K562 (cell line): ENCODE results near the gene CSTPP1. TPM values are rescaled to one million over a fixed set of nuclear protein-coding genes. Genes with fewer than 3 reads are reported as not detected.

Experiments
- ATAC-seq: fragments of 200-7000 bp; cut with Tn5 transposase; 3 replicates; pipeline ENCODE4 v1.9.1; 2020; ENCODE audit warnings: moderate library complexity
- BruUV-seq: library from RNA; stranded (reverse); fragments of 400-500 nt; replicated peaks from 2 replicates; lab custom pipeline; 2021; lab: Mats Ljungman, UMichigan
- CTCF ChIA-PET: fragments of 300-600 bp; formaldehyde crosslinking; extraction: SDS; loops from one replicate; lab custom pipeline; 2021; ENCODE audit warnings: low intra/inter-chr PET ratio; lab: Yijun Ruan, JAX
- POLR2A ChIA-PET: fragments of 300-600, 350-650 bp; sonication (Branson Sonifier 250); formaldehyde crosslinking; extraction: SDS; loops from one replicate; lab custom pipeline; 2021; ENCODE audit warnings: antibody characterized with exemption, inconsistent platforms; lab: Yijun Ruan, JAX
- DNase-seq, 4 experiments: peaks; one replicate each; pipeline versions ENCODE4 v3.0.0 to v3.0.0-alpha.2; 2011 to 2018; ENCODE audit warnings: low spot score in 3 of 4, mixed read lengths in 3 of 4; ENCODE audit errors: extremely low read depth in 1 of 4
- FAIRE-seq: peaks from 2 replicates; lab custom pipeline; 2011; peaks lifted over from hg19 to GRCh38; lab: Jason Lieb, UNC
- H2AFZ ChIP-seq: 2 replicates; pipeline ENCODE4 v1.6.0; 2011; ENCODE audit warnings: low read depth, low read length, control low read depth, inconsistent platforms
- H3K27ac ChIP-seq: fragments of 200-600 bp; 3 replicates; pipeline ENCODE4 v1.8.0; 2011; ENCODE audit warnings: low read depth, mild to moderate bottlenecking, control low read depth, inconsistent platforms, low read length, moderate library complexity, mixed read lengths; ENCODE audit errors: extremely low read depth
- H3K27me3 ChIP-seq, 2 experiments: fragments of 300-600 bp in 1 of 2; 2 replicates in 1 of 2; 3 replicates in 1 of 2; pipeline versions ENCODE4 v1.6.0 to v1.8.0; 2011; ENCODE audit warnings: inconsistent platforms in 2 of 2, low read length in 2 of 2, mild to moderate bottlenecking in 1 of 2, mixed read lengths in 1 of 2, moderate library complexity in 1 of 2; ENCODE audit not compliant: control insufficient read depth in 2 of 2, insufficient read depth in 2 of 2
- H3K36me3 ChIP-seq: fragments of 300-600 bp; 3 replicates; pipeline ENCODE4 v1.8.0; 2011; ENCODE audit warnings: mild to moderate bottlenecking, low read length, inconsistent platforms; ENCODE audit not compliant: control insufficient read depth, insufficient read depth
- H3K4me1 ChIP-seq, 2 experiments: fragments of 200-600 bp in 1 of 2; replicated peaks in 1 of 2; 2 replicates in 1 of 2; 3 replicates in 1 of 2; pipeline versions ENCODE4 v1.5.1 to v1.8.0; 2011; ENCODE audit warnings: inconsistent platforms in 2 of 2, low read length in 2 of 2, mild to moderate bottlenecking in 1 of 2, mixed read lengths in 1 of 2, moderate library complexity in 1 of 2; ENCODE audit not compliant: control insufficient read depth in 2 of 2, insufficient read depth in 2 of 2
- H3K4me2 ChIP-seq: 2 replicates; pipeline ENCODE4 v1.6.1; 2011; ENCODE audit warnings: low read length, control low read depth, inconsistent platforms, mixed read lengths; ENCODE audit not compliant: insufficient read depth
- H3K4me3 ChIP-seq: fragments of 200-600 bp; sonication (generic), shearing (Covaris generic); 2 replicates; pipeline ENCODE4 v1.5.1; 2016; ENCODE audit warnings: control low read depth, inconsistent platforms
- H3K79me2 ChIP-seq: fragments of 200-600 bp; 3 replicates; pipeline ENCODE4 v1.8.0; 2011; ENCODE audit warnings: low read length, inconsistent platforms; ENCODE audit not compliant: control insufficient read depth, insufficient read depth
- H3K9ac ChIP-seq, 2 experiments: 2 replicates each; pipeline versions ENCODE4 v1.6.0 to v1.6.1; 2011; ENCODE audit warnings: low read depth in 2 of 2, low read length in 2 of 2, control low read depth in 1 of 2, inconsistent platforms in 1 of 2, mild to moderate bottlenecking in 1 of 2, mixed read lengths in 1 of 2; ENCODE audit not compliant: insufficient read depth in 1 of 2
- H3K9me1 ChIP-seq: one replicate; pipeline ENCODE4 v1.6.0; 2011; ENCODE audit warnings: inconsistent platforms, mild to moderate bottlenecking, low read length, moderate library complexity; ENCODE audit not compliant: control insufficient read depth, insufficient read depth
- H3K9me3 ChIP-seq: replicated peaks from 2 replicates; pipeline ENCODE4 v1.5.1; 2011; ENCODE audit warnings: low read depth, low read length, inconsistent platforms; ENCODE audit not compliant: control insufficient read depth, insufficient read depth
- H4K20me1 ChIP-seq: replicated peaks from 2 replicates; pipeline ENCODE4 v1.6.1; 2011; ENCODE audit warnings: low read length, inconsistent platforms, mixed read lengths; ENCODE audit not compliant: control insufficient read depth, insufficient read depth
- CBFA2T3 ChIP-seq: fragments of 450-650 bp; IDR thresholded peaks from 2 replicates; pipeline ENCODE4 v1.6.1; 2017
- CREM ChIP-seq: IDR thresholded peaks from 2 replicates; pipeline ENCODE4 v1.6.1; 2014; ENCODE audit warnings: antibody characterized with exemption, low read depth
- ELF1 ChIP-seq: fragments of 200-800 bp; sonication (Bioruptor generic); IDR thresholded peaks from 2 replicates; pipeline ENCODE4 v1.6.1; 2016; ENCODE audit warnings: missing genetic modification characterization, missing compliant biosample characterization
- GABPA ChIP-seq: fragments of 200-800 bp; sonication (Bioruptor generic); conservative IDR thresholded peaks from 2 replicates; pipeline ENCODE4 v1.6.1; 2016; ENCODE audit warnings: low read depth, missing genetic modification characterization, missing compliant biosample characterization
- MEIS2 ChIP-seq: fragments of 450-650 bp; IDR thresholded peaks from 2 replicates; pipeline ENCODE4 v1.6.1; 2014; ENCODE audit warnings: mild to moderate bottlenecking; ENCODE audit not compliant: partially characterized antibody
- MTA3 ChIP-seq: fragments of 450-650 bp; formaldehyde crosslinking; IDR thresholded peaks from 2 replicates; pipeline ENCODE4 v1.6.1; 2017; ENCODE audit warnings: mild to moderate bottlenecking, borderline replicate concordance
- RBM34 ChIP-seq: fragments of 200-400 bp; formaldehyde crosslinking; IDR thresholded peaks from 2 replicates; pipeline ENCODE4 v1.6.1; 2018; ENCODE audit warnings: low read length, borderline replicate concordance; ENCODE audit not compliant: insufficient read depth
- ZBTB12 ChIP-seq: fragments of 250-450 bp; sonication (Bioruptor Pico); IDR thresholded peaks from 2 replicates; pipeline ENCODE4 v1.4.0; 2020
- WGBS: fragments of 100-300 bp; shearing (Covaris generic); methylation state at CpG from one replicate; pipeline ENCODE4 v1.1.6; 2016; ENCODE audit warnings: low coverage, mixed read lengths; ENCODE audit not compliant: insufficient coverage; ENCODE audit errors: missing lambda C conversion rate; 5-methylcytosine and 5-hydroxymethylcytosine counted together
- in situ Hi-C: fragments of 300-500 bp; cut with MboI; formaldehyde crosslinking; loops from 4 replicates; pipeline ENCODE4 v1.15.0; 2018; ENCODE audit warnings: inconsistent platforms, mixed read lengths
- intact Hi-C: fragments of 100-400 bp; cut with micrococcal nuclease; formaldehyde crosslinking; loops from 2 replicates; pipeline ENCODE4 v1.14.2; 2022
- polyA plus RNA-seq, 8 experiments: library from polyadenylated mRNA; depleted of rRNA in 4 of 8; stranded (reverse) in 5 of 8; unstranded in 3 of 8; fragments of >200 nt; fragmentation: Nextera tagmentation in 2 of 8; fragmentation: Illumina TruSeq in 1 of 8; extraction: Ambion mirVana in 2 of 8; extraction: Trizol in 1 of 8; gene quantifications; 2 replicates each; pipeline versions ENCODE4 v1.2.1 to v1.2.3, GENCODE V29; 2011 to 2014; ENCODE audit warnings: inconsistent platforms in 1 of 8, missing spikeins in 1 of 8
- total RNA-seq, 7 experiments: library from RNA; depleted of rRNA in 6 of 7; stranded (reverse); fragments of >200 nt in 6 of 7; fragmentation: Illumina TruSeq in 2 of 7; extraction: Trizol in 2 of 7; gene quantifications; 2 replicates each; pipeline versions ENCODE4 v1.2.1 to v1.2.3, GENCODE V29; 2011 to 2021; ENCODE audit warnings: low replicate concordance in 1 of 7

Gene CSTPP1
- total and polyA plus RNA-seq, 9 of the 15 experiments (the other 6 are each of a cell fraction or from before 2014, with no cell fraction given), result 6.5 to 17.8 (median 9.2) TPM

DNA sequence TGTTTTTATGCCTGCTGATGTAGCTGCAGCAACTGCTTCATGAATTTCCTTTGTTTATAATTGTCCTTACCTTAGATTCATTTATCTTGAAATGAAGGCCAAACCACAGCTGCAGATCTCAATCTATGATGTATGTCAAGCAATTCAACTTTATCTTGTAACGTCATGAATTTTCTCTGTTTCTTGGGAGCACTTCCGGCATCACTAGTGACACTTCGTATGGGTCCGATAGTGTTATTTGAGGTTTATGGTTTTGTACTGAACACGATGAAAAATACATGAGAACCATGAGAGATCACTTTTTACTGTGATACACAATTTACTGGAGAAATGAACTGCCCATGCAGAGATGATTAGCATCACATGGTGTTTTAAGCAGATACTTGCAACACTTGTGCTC is 98.5 kb downstream of the CSTPP1 start:
- no peak overlapping the region for H2AFZ ChIP-seq
- no peak overlapping the region for H3K9ac ChIP-seq
- ChIA-PET CTCF (no interaction called here), POLR2A (interaction anchor here (0.7 kb wide), 1 partner anchor 19 kb away, joined by 3 read pairs; no protein-coding TSS in a partner anchor)
- TF ChIP-seq CREM (0 out of 2 replicates have a peak, but pooled peaks have one; percentile 10), ZBTB12 (CRISPR knock-in tag) (0 out of 2 replicates have a peak, but pooled peaks have one; percentile 17), GABPA (tag) (peak; percentile 34; the same call in 1 of the 2 replicates), ELF1 (peak; percentile 55), CBFA2T3 (0 out of 2 replicates have a peak, but pooled peaks have one; percentile 28), RBM34 (no peak), MTA3 (no peak), MEIS2 (peak; percentile 43)
- no peaks in the 10 kb centered on the region for H3K36me3 ChIP-seq
- intact Hi-C loops (no loop called here), in situ Hi-C loops (no loop called here)
- H3K27me3 ChIP-seq, result no peaks in the 10 kb centered on the region
- DNase-seq (no peak), ATAC-seq (no peak), FAIRE-seq (no peak)
- BruUV-seq, result no TSS peak
- H3K4me3 ChIP-seq, result no peak overlapping the region
- no peaks in the 10 kb centered on the region; a peak in 1 of 5 replicates for H3K4me1 ChIP-seq
- no peaks in the 10 kb centered on the region for H4K20me1 ChIP-seq
- H3K9me1 ChIP-seq, result no peaks in the 10 kb centered on the region
- WGBS, result 23% methylated on average over 5 of the region's 5 CpGs
- H3K9me3 ChIP-seq, result no peaks in the 10 kb centered on the region
- H3K4me2 ChIP-seq, result no peak overlapping the region
- H3K79me2 ChIP-seq, result no peaks in the 10 kb centered on the region
- H3K27ac ChIP-seq, result no peak overlapping the region
